Mucosa of descending colon (tissue), 3 donors: ENCODE measurements around the gene BTBD16. TPM values are rescaled to one million over a fixed set of nuclear protein-coding genes. Genes with fewer than 3 reads are reported as not detected.
A peak's percentile ranks its signal among the peaks of the same experiment; 100 is the strongest.

Source experiments
- ATAC-seq: fragments of 200-7000 bp; cut with Tn5 transposase; one replicate; pipeline ENCODE4 v1.9.1; 2020; ENCODE audit warnings: mild to moderate bottlenecking, moderate library complexity
- DNase-seq, 3 donors: peaks; one replicate each; pipeline ENCODE4 v3.0.0-alpha.2; 2020
- H3K36me3 ChIP-seq: fragments of 200-600 bp; one replicate; pipeline ENCODE4 v1.8.0; 2021; ENCODE audit warnings: low read depth, mild to moderate bottlenecking
- H3K4me1 ChIP-seq: fragments of 200-600 bp; one replicate; pipeline ENCODE4 v1.8.0; 2021; ENCODE audit warnings: low read depth, mild to moderate bottlenecking
- H3K4me3 ChIP-seq: fragments of 200-600 bp; one replicate; pipeline ENCODE4 v1.8.0; 2021; ENCODE audit warnings: mild to moderate bottlenecking
- H3K9me3 ChIP-seq: fragments of 200-600 bp; one replicate; pipeline ENCODE4 v1.8.0; 2021; ENCODE audit warnings: mild to moderate bottlenecking
- intact Hi-C, 2 donors: fragments of 100-400 bp; cut with DNase I in 1 of 2; cut with micrococcal nuclease in 1 of 2; formaldehyde crosslinking; loops; one replicate each; pipeline versions ENCODE4 v1.11.0 to v1.11.1; 2022; cut with DNase I, micrococcal nuclease
- total RNA-seq, 3 donors: library from RNA; stranded (reverse); fragmentation: NEBNext Ultra II Directional in 2 of 3; extraction: Animal tissue kit (Norgen Biotek cat#: 25700) in 2 of 3; gene quantifications; one replicate each; pipeline versions ENCODE4 v1.2.1 to v1.2.4, GENCODE V29; 2021 to 2023
- TF ChIP-seq, protein P1 (sequence below): fragments of 200-600 bp; IDR thresholded peaks from one replicate; pipeline ENCODE4 v1.8.0; 2022; ENCODE audit warnings: antibody characterized with exemption, mild to moderate bottlenecking
- donor health status: DM: no; HTN: no; CAD: no; lungs with moderate emphysema.
- donor health status: DM: no; HTN: no; CAD: no.
- donor health status: DM: no; HTN: yes; CAD: no.

Gene BTBD16
- total RNA-seq, 3 donors from 2014 or later = 0.16 to 0.60 (median 0.26) TPM

DNA sequence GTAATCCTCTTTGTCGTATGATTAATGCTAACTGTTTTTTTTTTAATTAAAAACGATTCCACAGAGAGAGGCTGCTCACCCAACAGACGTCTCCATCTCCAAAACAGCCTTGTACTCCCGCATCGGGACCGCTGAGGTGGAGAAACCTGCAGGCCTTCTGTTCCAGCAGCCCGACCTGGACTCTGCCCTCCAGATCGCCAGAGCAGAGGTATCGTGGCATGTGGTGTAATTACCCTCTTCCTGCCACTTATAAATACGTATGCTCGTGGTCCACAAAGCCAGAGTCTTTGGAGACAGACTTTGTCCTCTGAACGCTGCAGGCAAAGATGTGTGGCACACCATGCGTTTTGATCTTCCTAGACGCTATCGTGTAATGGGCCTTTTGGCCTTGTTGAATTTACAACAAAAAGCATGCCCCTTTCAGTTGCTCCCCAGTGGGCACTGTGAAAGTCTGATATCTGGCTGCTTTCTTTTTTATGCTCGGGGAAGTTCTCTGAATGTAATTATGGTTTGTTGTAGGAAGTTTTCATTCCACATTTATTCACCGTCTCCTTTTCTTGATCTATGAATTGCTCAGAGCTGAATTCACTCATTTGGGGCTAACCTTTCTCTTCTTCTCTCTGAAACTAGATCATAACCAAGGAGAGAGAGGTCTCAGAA lies 33.6 kb upstream of the BTBD16 start:
- ATAC-seq (peak; percentile 40), DNase-seq (no peak)
- H3K36me3 ChIP-seq = no peaks in the 10 kb centered on the region

DNA sequence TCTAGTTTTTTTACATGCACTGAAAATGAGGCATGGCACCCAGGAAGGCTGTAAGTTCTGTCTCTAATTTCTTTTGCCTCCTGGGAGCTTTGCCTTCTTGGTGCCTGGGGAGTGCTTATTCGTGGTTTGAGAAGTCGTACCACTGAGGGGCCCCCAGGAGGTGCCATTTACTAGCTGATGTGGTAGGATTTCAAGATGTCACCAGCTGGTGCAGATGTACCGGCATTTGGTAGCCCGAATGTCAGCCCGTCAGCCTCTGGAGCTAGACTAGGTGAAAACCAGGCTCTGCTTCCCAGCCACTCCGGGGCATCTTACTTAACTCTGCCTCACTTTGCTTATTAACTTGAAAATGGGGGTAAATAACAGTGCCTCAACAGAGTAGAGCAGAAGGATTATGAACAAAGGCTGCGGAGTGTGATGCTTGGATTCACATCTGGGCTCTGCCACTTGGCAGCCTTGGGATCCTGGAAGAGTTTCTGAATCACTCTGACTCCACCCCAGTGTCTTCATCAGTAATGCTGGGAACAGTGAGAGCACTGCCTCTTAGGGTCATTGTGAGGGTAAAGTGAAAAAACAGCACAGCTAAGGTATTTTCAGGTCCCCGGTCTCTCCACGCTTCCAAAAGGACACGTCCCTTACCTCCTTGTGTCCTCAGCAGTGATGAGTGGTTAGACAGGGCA lies 31.4 kb upstream of the BTBD16 start:
- Histone ChIP-seq H3K4me1 (no peaks in the 10 kb centered on the region), H3K4me3 (no peak overlapping the region), H3K36me3 (no peaks in the 10 kb centered on the region), H3K9me3 (no peaks in the 10 kb centered on the region)
- TF ChIP-seq, protein P1, sequence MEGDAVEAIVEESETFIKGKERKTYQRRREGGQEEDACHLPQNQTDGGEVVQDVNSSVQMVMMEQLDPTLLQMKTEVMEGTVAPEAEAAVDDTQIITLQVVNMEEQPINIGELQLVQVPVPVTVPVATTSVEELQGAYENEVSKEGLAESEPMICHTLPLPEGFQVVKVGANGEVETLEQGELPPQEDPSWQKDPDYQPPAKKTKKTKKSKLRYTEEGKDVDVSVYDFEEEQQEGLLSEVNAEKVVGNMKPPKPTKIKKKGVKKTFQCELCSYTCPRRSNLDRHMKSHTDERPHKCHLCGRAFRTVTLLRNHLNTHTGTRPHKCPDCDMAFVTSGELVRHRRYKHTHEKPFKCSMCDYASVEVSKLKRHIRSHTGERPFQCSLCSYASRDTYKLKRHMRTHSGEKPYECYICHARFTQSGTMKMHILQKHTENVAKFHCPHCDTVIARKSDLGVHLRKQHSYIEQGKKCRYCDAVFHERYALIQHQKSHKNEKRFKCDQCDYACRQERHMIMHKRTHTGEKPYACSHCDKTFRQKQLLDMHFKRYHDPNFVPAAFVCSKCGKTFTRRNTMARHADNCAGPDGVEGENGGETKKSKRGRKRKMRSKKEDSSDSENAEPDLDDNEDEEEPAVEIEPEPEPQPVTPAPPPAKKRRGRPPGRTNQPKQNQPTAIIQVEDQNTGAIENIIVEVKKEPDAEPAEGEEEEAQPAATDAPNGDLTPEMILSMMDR = no peak
- ATAC-seq = no peak
- intact Hi-C loops = no loop called here
- no peak for DNase-seq

More for the DNA sequence above, 33.6 kb upstream of the BTBD16 start:
- intact Hi-C loops = no loop called here
- H3K4me1 ChIP-seq = no peaks in the 10 kb centered on the region
- TF ChIP-seq, protein P1 = no peak
- H3K9me3 ChIP-seq = no peaks in the 10 kb centered on the region
- H3K4me3 ChIP-seq = no peak overlapping the region

DNA sequence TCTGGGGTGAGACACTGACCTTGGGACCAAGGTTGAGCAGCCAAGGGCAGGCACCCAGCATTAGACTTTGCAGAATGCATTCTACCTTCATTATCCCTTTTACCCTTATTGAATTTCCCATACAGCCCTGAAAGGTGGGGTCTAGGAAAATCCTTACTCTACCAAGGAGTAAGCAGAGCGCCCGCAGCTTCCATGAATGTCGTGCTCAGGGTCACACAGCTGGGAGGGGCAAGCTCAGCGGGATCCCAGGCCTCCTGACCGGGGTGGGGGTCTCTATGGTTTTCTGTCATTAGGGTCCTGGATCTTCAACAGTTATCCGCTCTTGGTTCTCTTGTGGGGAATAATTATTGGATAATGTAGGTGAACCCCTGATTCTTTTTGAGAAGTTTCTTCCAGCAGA lies 30.7 kb upstream of the BTBD16 start:
- no peak for ATAC-seq
- no peaks in the 10 kb centered on the region for H3K36me3 ChIP-seq
- no peaks in the 10 kb centered on the region for H3K4me1 ChIP-seq
- DNase-seq = no peak
- intact Hi-C loops = no loop called here
- TF ChIP-seq, protein P1 = no peak
- H3K9me3 ChIP-seq = no peaks in the 10 kb centered on the region
- H3K4me3 ChIP-seq = no peak overlapping the region

DNA sequence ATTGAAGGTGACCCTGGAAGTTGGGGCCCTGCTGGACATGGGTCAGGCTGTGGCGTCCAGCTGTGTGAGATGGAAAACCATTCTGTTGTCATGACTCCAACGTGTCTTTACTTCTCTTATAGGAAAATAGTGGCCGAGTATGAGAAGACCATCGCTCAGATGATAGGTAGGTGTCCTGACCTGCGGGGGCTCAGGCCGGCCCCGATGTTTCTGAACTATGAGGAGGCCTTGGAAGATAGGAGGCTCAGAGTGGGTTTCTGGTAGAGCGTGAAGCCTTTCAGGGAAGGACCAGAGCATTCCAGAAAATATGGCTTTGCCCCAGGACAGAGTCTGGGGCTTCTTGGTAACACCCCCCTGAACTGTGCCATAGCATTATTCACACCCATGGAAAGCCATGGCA lies 29.3 kb upstream of the BTBD16 start:
- Histone ChIP-seq H3K9me3 (no peaks in the 10 kb centered on the region), H3K4me3 (no peak overlapping the region), H3K36me3 (no peaks in the 10 kb centered on the region), H3K4me1 (no peaks in the 10 kb centered on the region)
- no peak for ATAC-seq
- DNase-seq = no peak
- TF ChIP-seq, protein P1 = no peak
- intact Hi-C loops = no loop called here

DNA sequence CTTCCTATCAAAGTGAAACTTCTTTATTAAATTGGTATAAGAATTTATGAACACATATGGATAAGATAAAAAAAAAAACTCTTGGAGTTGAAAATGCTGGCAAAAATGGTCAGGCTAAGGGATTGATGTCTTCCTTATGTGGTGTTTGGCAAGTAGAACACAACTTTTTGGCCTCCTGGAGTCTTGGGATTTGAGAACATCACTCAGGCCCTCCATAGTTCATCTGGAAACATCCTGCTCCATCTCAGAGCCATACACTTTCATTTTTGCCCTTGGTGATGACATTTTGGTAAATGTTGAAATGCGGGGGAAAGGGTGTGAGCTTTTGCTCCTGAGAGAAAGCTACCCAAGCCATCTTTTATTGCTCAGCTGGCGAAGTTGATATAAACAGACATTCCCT lies 27.5 kb upstream of the BTBD16 start:
- Histone ChIP-seq H3K4me1 (no peaks in the 10 kb centered on the region), H3K4me3 (no peak overlapping the region), H3K9me3 (no peaks in the 10 kb centered on the region), H3K36me3 (no peaks in the 10 kb centered on the region)
- intact Hi-C loops = no loop called here
- TF ChIP-seq, protein P1 = no peak
- no peak for DNase-seq
- no peak for ATAC-seq
